Sigmoid colon (tissue), 3 donors: ENCODE results near the gene CTNNBL1.

Experiments used
- CTCF ChIP-seq, 4 experiments: fragments of 450-650 bp in 3 of 4; fragments of 200-600 bp in 1 of 4; IDR thresholded peaks; one replicate each; pipeline ENCODE4 v1.5.1; 2016 to 2019; ENCODE audit warnings: antibody characterized with exemption in 4 of 4, mild to moderate bottlenecking in 3 of 4, moderate library complexity in 2 of 4
- POLR2A ChIP-seq, 2 donors: fragments of 450-650 bp; IDR thresholded peaks; one replicate each; pipeline ENCODE4 v1.6.1; 2016; ENCODE audit warnings: antibody characterized with exemption in 2 of 2, mild to moderate bottlenecking in 2 of 2, moderate library complexity in 2 of 2

- TF ChIP-seq CTCF (IDR thresholded peaks at IDR 0.05) (no peak), POLR2A (IDR thresholded peaks at IDR 0.05) (no peak)
Observed at GRCh38 chr20:37816726-37817125, 122.9 kb downstream of the CTNNBL1 start.
